Adrenal gland (tissue), 12 donors: ENCODE data around the gene HECTD1. TPM values are rescaled to one million over a fixed set of nuclear protein-coding genes. Genes with fewer than 3 reads are reported as not detected.
"Not testable (repeated sequence)": the region's sequence is repeated elsewhere in the genome, so short reads cannot be mapped to it uniquely, and the experiment has no call there.

Source experiments
- DNase-seq, 7 donors: peaks; one replicate each; pipeline ENCODE4 v3.0.0-alpha.2; 2019 to 2020
- H3K27ac ChIP-seq, 5 donors: fragments of 200-600 bp; sonication (generic) in 4 of 5; 1 replicate in 3 of 5; 2 replicates in 2 of 5; pipeline versions ENCODE4 v1.5.1 to v1.8.0; 2016 to 2020; ENCODE audit warnings: mild to moderate bottlenecking in 1 of 5
- H3K27me3 ChIP-seq: fragments of 200-600 bp; 2 replicates; pipeline ENCODE4 v1.8.0; 2021
- H3K36me3 ChIP-seq, 2 donors: fragments of 200-600 bp; replicated peaks in 1 of 2; 1 replicate in 1 of 2; 2 replicates in 1 of 2; pipeline versions ENCODE4 v1.5.1 to v1.8.0; 2018 to 2022
- H3K4me1 ChIP-seq, 2 donors: fragments of 200-600 bp; replicated peaks in 1 of 2; 1 replicate in 1 of 2; 2 replicates in 1 of 2; pipeline versions ENCODE4 v1.5.1 to v1.8.0; 2018 to 2021
- H3K4me3 ChIP-seq, 4 donors: fragments of 200-600 bp; sonication (generic) in 3 of 4; one replicate each; pipeline ENCODE4 v1.5.1; 2016 to 2018
- H3K9me3 ChIP-seq, 3 donors: fragments of 200-600 bp; sonication (generic) in 1 of 3; replicated peaks in 1 of 3; 1 replicate in 2 of 3; 2 replicates in 1 of 3; pipeline versions ENCODE4 v1.5.1 to v1.8.0; 2016 to 2021
- CTCF ChIP-seq, 6 experiments: fragments of 450-650 bp in 4 of 6; fragments of 200-600 bp in 2 of 6; sonication (generic) in 1 of 6; IDR thresholded peaks; 1 replicate in 5 of 6; 2 replicates in 1 of 6; pipeline versions ENCODE4 v1.5.1 to v1.8.0; 2016 to 2021; ENCODE audit warnings: antibody characterized with exemption in 6 of 6, mild to moderate bottlenecking in 2 of 6, moderate library complexity in 1 of 6
- POLR2A ChIP-seq, 2 donors: fragments of 450-650 bp; IDR thresholded peaks; one replicate each; pipeline ENCODE4 v1.6.1; 2017; ENCODE audit warnings: antibody characterized with exemption in 2 of 2, mild to moderate bottlenecking in 2 of 2, moderate library complexity in 1 of 2
- WGBS, 4 donors: extraction: QIAGEN DNeasy Blood & Tissue Kit in 2 of 4; methylation state at CpG; one replicate each; pipeline versions ENCODE4 v1.1.5 to v1.1.7; 2013 to 2017; 5-methylcytosine and 5-hydroxymethylcytosine counted together
- intact Hi-C, 2 donors: fragments of 100-400 bp; cut with DNase I; formaldehyde crosslinking; loops; one replicate each; pipeline versions ENCODE4 v1.14.1 to v1.15.0; 2022 to 2023
- polyA plus RNA-seq, 3 donors: library from polyadenylated mRNA; stranded (reverse); fragments of 200-250 nt in 2 of 3; fragments of 350-450 nt in 1 of 3; fragmentation: Illumina TruSeq in 1 of 3; extraction: RNeasy Lipid Tissue Mini Kit (QIAGEN cat#74804) in 1 of 3; gene quantifications; one replicate each; pipeline ENCODE4 v1.2.3, GENCODE V29; 2013 to 2014
- total RNA-seq, 9 donors: library from RNA; depleted of rRNA in 4 of 9; stranded (reverse); fragments of >200 nt in 4 of 9; fragments of 120-200 nt in 1 of 9; fragmentation: NEBNext Ultra II Directional in 1 of 9; extraction: Animal tissue kit (Norgen Biotek cat#: 25700) in 1 of 9; gene quantifications; one replicate each; pipeline versions ENCODE4 v1.1.0 to v1.2.4, GENCODE V29; 2013 to 2023
- donor health status: healthy with polysubstance abuse.
- donor health status: Bipolar disorder and iron deficiency.
- donor health status: DM: yes; HTN: yes; CAD: no.
- donor health status: DM: no; HTN: no; CAD: no.
- donor health status: DM: no; HTN: no; CAD: no.
- donor health status: DM: yes; HTN: yes; CAD: no.

Gene HECTD1
- total and polyA plus RNA-seq, 12 donors = 77.1 to 309 (median 185) TPM

GRCh38 chr14:31059152-31059924 lies 148.3 kb downstream of the HECTD1 start:
- intact Hi-C loops = no loop called here
- TF ChIP-seq POLR2A (IDR thresholded peaks at IDR 0.05) (no peak), CTCF (IDR thresholded peaks at IDR 0.05) (no peak)
- Histone ChIP-seq H3K36me3 (no peaks in the 10 kb centered on the region), H3K27ac (no peak overlapping the region), H3K9me3 (no peaks in the 10 kb centered on the region), H3K4me1 (peaks cover 7 to 8% of the 10 kb centered on the region in 2 donors), H3K4me3 (no peak overlapping the region), H3K27me3 (no peaks in the 10 kb centered on the region)
- peak in 6 of 7 donors; percentile 61 to 85 (median 68) for DNase-seq
- 34 to 50% (median 44%) methylated on average over 1 of the region's 1 CpG for WGBS, 4 donors

DNA sequence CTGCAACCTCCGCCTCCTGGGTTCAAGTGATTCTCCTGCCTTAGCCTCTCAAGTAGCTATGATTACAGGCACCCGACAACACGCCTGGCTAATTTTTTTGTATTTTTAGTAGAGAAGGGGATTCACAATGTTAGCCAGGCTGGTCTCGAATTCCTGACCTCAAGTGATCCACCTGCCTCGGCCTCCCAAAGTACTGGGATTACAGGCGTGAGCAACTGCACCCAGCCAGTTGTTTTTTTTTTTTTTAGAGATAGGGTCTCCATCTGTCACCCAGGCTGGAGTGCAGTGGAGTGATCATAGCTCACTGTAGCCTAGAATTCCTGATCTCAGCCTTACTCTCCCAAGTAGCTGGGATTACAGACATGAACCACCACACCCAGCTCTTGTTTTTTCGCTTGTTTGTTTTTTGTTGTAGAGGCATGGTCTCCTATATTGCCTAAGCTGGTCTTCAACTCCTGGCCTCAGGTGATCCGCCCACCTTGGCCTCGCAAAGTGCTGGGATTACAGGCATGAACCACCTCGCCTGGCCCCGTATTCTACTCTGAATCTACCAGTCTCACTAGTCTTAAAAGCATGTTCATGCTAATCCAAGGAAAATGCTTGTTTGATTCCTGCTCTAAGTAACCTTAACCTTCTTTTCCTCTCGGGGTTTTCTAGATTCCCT lies 149.8 kb downstream of the HECTD1 start:
- no peak for DNase-seq
- H3K36me3 ChIP-seq = no peaks in the 10 kb centered on the region
- intact Hi-C loops = no loop called here
- no peaks in the 10 kb centered on the region for H3K27me3 ChIP-seq
- no peaks in the 10 kb centered on the region for H3K9me3 ChIP-seq
- peaks cover 12 to 17% of the 10 kb centered on the region in 2 donors for H3K4me1 ChIP-seq
- TF ChIP-seq CTCF (IDR thresholded peaks at IDR 0.05) = no peak
- no peak for TF ChIP-seq POLR2A (IDR thresholded peaks at IDR 0.05)
- WGBS, 4 donors = 92 to 98% (median 95%) methylated on average over 12 of the region's 12 CpGs
- H3K27ac ChIP-seq = no peak overlapping the region
- H3K4me3 ChIP-seq = no peak overlapping the region

- Histone ChIP-seq H3K4me3 (no peak overlapping the region), H3K27ac (no peak overlapping the region), H3K9me3 (no peaks in the 10 kb centered on the region), H3K36me3 (no peaks in the 10 kb centered on the region), H3K4me1 (peaks cover 12 to 18% of the 10 kb centered on the region in 2 donors), H3K27me3 (no peaks in the 10 kb centered on the region)
- no peak for DNase-seq
- 89 to 100% (median 96%) methylated on average over 1 of the region's 1 CpG for WGBS, 4 donors
- intact Hi-C loops = no loop called here
- no peak for TF ChIP-seq CTCF (IDR thresholded peaks at IDR 0.05)
- no peak for TF ChIP-seq POLR2A (IDR thresholded peaks at IDR 0.05)
These were observed 150.6 kb downstream of the HECTD1 start for GRCh38 chr14:31057035-31057434.

DNA sequence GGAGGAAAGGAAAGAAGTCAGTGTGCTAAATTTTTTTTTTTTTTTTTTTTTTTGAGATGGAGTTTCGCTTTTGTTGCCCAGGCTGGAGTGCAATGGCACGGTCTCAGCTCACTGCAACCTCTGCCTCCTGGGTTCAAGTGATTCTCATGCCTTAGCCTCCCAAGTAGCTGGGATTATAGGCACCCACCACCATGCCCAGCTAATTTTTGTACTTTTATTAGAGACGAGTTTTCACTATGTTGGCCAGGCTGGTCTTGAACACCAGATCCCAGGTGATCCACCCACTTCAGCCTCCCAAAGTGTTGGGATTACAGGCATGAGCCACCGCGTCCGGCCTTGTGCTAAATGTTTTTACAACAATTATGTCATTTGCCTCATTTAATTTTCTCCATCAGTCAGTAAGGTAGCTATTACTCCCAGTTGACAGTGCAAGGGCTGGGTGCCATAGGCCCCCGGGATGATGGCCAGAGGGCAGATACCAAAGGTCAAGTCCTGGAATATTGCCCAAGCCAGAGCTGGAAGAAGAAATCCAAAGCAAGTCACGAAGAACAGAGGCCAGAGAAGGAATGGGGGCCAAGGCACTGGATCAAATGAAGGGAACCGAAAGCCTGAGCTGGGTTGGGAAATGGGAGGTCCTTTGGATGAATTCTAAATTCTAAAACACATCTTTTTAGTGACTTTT lies 154.5 kb downstream of the HECTD1 start:
- H3K27ac ChIP-seq = peak overlapping the region in 2 of 5 donors; percentile 30 to 49
- intact Hi-C loops, H3K9me3 ChIP-seq, H3K4me3 ChIP-seq, H3K4me1 ChIP-seq, H3K36me3 ChIP-seq, H3K27me3 ChIP-seq: not testable (repeated sequence)
- 52 to 58% (median 56%) methylated on average over 9 of the region's 9 CpGs for WGBS, 4 donors
- peak; percentile 51 to 81 (median 69) for DNase-seq
